ENCODE measurements around the gene INSYN1. TPM values are rescaled to one million over a fixed set of nuclear protein-coding genes. Genes with fewer than 3 reads are reported as not detected.
"Not testable (repeated sequence)": the region's sequence is repeated elsewhere in the genome, so short reads cannot be mapped to it uniquely, and the experiment has no call there.

The INSYN1 gene
- total RNA-seq, 6 donors from 2014 or later, result 3.1 to 17.1 (median 5.1) TPM

- ATAC-seq (ENCODE audit: low FRiP score in 2 of 2), result no peak
- TF ChIP-seq EP300 (IDR thresholded peaks at IDR 0.05) (no peak), POLR2A (IDR thresholded peaks at IDR 0.05) (no peak), POLR2AphosphoS5 (IDR thresholded peaks at IDR 0.05) (no peak)
- TF ChIP-seq, protein P1, sequence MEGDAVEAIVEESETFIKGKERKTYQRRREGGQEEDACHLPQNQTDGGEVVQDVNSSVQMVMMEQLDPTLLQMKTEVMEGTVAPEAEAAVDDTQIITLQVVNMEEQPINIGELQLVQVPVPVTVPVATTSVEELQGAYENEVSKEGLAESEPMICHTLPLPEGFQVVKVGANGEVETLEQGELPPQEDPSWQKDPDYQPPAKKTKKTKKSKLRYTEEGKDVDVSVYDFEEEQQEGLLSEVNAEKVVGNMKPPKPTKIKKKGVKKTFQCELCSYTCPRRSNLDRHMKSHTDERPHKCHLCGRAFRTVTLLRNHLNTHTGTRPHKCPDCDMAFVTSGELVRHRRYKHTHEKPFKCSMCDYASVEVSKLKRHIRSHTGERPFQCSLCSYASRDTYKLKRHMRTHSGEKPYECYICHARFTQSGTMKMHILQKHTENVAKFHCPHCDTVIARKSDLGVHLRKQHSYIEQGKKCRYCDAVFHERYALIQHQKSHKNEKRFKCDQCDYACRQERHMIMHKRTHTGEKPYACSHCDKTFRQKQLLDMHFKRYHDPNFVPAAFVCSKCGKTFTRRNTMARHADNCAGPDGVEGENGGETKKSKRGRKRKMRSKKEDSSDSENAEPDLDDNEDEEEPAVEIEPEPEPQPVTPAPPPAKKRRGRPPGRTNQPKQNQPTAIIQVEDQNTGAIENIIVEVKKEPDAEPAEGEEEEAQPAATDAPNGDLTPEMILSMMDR (IDR thresholded peaks at IDR 0.05), result no peak
- no peak for DNase-seq
- Histone ChIP-seq H3K4me3 (no peak overlapping the region), H3K9me3 (no peaks in the 10 kb centered on the region), H3K27me3 (no peaks in the 10 kb centered on the region), H3K27ac (no peak overlapping the region), H3K36me3 (no peaks in the 10 kb centered on the region), H3K4me1 (peaks cover 0 to 6% (median 2%) of the 10 kb centered on the region in 4 donors)
- 83 to 93% methylated on average over 4 to 5 of the region's 5 CpGs for WGBS, 2 donors
Measured at GRCh38 chr15:73789521-73790240, 36.5 kb upstream of the INSYN1 start.

DNA sequence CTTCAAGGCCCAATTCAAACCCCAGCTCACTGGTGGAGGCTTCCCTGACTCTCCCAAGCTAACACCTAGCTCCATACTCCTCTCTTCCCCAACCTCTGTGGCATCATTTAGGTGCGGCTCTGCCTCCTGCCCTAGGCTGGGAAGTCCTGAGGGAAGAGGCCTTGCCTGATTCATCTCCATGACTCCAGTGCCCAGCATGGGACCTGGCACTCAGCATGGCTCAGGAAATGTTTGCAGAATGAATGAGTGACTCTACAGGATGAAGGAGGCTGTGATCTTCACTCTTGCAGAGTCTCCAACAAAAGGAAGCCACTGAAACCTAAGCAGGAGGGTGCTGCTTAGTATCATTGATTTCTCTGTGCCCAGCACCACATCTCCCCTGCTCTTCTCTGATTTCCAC, 34.5 kb upstream of the INSYN1 start:
- Histone ChIP-seq H3K4me3 (no peak overlapping the region), H3K27ac (no peak overlapping the region), H3K4me1 (peaks cover 0 to 11% (median 3%) of the 10 kb centered on the region in 4 donors), H3K36me3 (no peaks in the 10 kb centered on the region), H3K27me3 (no peaks in the 10 kb centered on the region), H3K9me3 (no peaks in the 10 kb centered on the region)
- TF ChIP-seq POLR2AphosphoS5 (IDR thresholded peaks at IDR 0.05) (no peak), POLR2A (IDR thresholded peaks at IDR 0.05) (no peak), EP300 (IDR thresholded peaks at IDR 0.05) (no peak)
- TF ChIP-seq, protein P1 (IDR thresholded peaks at IDR 0.05), result no peak
- 92 to 100% methylated on average over 1 of the region's 1 CpG for WGBS, 2 donors
- no peak for ATAC-seq (ENCODE audit: low FRiP score in 2 of 2)
- DNase-seq, result no peak

DNA sequence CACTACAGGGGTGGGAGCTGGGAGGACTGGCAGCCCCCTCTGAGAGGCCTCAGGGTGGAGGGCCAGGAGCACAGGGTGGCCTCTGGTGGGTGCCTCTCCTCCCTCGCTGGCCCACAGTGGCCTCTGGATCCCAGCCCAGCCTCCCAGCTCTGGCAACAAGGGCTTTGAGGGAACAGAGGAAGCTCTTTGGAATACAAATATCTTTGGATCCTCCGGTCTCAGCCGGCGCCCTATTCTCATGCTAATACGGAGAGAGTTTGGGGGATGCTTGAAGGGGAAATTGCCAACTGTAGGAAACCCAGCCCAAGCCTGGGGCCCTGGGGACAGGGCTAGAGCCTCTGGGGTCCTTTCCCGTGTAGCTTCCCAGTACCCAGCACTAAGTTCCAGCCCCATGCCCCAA, 33.4 kb upstream of the INSYN1 start:
- Histone ChIP-seq H3K27me3 (no peaks in the 10 kb centered on the region), H3K4me1 (peaks cover 0 to 13% (median 3%) of the 10 kb centered on the region in 4 donors), H3K4me3 (no peak overlapping the region), H3K9me3 (no peaks in the 10 kb centered on the region), H3K36me3 (no peaks in the 10 kb centered on the region), H3K27ac (no peak overlapping the region)
- ATAC-seq (ENCODE audit: low FRiP score in 2 of 2) (no peak), DNase-seq (no peak)
- TF ChIP-seq, protein P1 (IDR thresholded peaks at IDR 0.05), result no peak
- no peak for TF ChIP-seq EP300 (IDR thresholded peaks at IDR 0.05)
- no peak for TF ChIP-seq POLR2AphosphoS5 (IDR thresholded peaks at IDR 0.05)
- no peak for TF ChIP-seq POLR2A (IDR thresholded peaks at IDR 0.05)
- 50 to 72% methylated on average over 3 to 6 of the region's 6 CpGs for WGBS, 2 donors

DNA sequence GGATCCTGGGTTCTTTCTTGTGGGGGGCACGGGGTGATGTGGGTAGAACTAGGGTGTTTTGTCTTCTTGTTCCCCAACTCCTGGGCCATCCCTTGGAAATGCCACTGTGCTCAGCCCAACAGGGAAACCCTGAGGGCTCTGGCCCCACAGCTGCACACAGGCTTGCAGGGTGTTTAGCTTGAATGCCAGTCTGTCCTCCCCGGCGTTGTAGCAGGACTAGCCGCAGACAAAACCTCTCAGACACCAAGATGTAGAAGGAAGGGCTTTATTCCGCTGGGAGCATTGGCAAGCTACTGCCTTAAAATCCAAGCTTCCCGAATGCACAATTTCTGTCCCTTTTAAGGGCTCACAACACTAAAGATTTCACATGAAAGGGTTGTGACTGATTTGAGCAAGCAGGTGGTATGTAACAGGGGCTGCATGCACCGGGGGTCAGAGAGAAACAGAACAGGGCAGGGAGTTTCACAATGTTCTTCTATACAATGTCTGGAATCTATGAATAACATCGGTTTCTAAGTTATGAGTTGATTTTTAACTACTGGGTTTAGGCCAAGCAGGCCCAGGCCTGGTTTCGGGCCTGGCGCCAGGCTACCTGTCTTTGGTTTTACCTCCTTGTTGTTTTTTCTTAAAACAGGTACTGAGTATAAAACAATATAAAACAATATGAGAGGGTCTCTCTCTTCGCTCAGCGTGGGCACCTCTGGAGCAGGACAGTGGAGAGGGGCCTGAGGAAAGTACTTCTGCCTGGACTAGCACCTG, 32.3 kb upstream of the INSYN1 start:
- DNase-seq; H3K27me3 ChIP-seq; H3K4me3 ChIP-seq; ATAC-seq (ENCODE audit: low FRiP score in 2 of 2); H3K36me3 ChIP-seq; H3K9me3 ChIP-seq; H3K27ac ChIP-seq: not testable (repeated sequence)
- H3K4me1 ChIP-seq, result peaks cover 0 to 13% (median 3%) of the 10 kb centered on the region in 4 donors
- WGBS, 2 donors, result 62 to 87% methylated on average over 7 to 12 of the region's 12 CpGs

- ATAC-seq (ENCODE audit: low FRiP score in 2 of 2), result no peak
- no peak for DNase-seq
- 60 to 76% methylated on average over 1 to 3 of the region's 3 CpGs for WGBS, 2 donors
- Histone ChIP-seq H3K9me3 (no peaks in the 10 kb centered on the region), H3K27me3 (no peaks in the 10 kb centered on the region), H3K4me1 (peaks cover 0 to 13% (median 3%) of the 10 kb centered on the region in 4 donors), H3K27ac (no peak overlapping the region), H3K4me3 (no peak overlapping the region), H3K36me3 (no peaks in the 10 kb centered on the region)
- TF ChIP-seq POLR2AphosphoS5 (IDR thresholded peaks at IDR 0.05), result no peak
- no peak for TF ChIP-seq EP300 (IDR thresholded peaks at IDR 0.05)
- TF ChIP-seq, protein P1 (IDR thresholded peaks at IDR 0.05), result no peak
- no peak for TF ChIP-seq POLR2A (IDR thresholded peaks at IDR 0.05)
Measured at GRCh38 chr15:73784291-73784690, 31.1 kb upstream of the INSYN1 start.
